GM13977 (cell line): ENCODE measurements around the gene KDM4C.
"Not testable (repeated sequence)": the region's sequence is repeated elsewhere in the genome, so short reads cannot be mapped to it uniquely, and the experiment has no call there.

Experiments used
- DNase-seq: peaks from one replicate; pipeline ENCODE4 v3.0.0; 2012; ENCODE audit warnings: low spot score
- in situ Hi-C: fragments of 300-500 bp; cut with MboI; formaldehyde crosslinking; loops from one replicate; pipeline ENCODE4 v1.12.0; 2022; ENCODE audit warnings: low sequenced_read_pairs, low pct_unique_long_range_greater_than_20kb, mixed read lengths, inconsistent platforms; ENCODE audit not compliant: unreplicated experiment
- TF ChIP-seq, protein P1 (sequence below): IDR thresholded peaks from 2 replicates; pipeline ENCODE4 v1.5.1; 2012; ENCODE audit warnings: mild to moderate bottlenecking, control low read depth; ENCODE audit not compliant: insufficient read depth; ENCODE audit errors: extremely low read depth, missing control alignments

Gene KDM4C

DNA sequence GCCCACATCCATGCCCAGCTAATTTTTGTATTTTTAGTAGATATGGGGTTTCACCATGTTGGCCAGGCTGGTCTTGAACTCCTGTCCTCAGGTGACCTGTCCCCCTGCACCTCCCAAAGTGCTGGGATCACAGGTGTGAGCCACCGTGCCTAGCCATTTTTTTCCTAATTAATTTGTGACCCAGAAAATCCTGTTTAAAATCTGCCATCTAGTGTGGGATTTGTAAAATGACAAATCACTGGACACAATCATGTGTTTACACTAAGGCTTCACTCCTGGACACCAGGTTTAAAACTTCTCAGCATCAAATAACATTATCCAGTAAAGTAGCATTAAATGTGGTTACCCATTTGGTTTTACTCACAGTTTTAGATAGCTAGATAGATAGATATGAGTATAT, 18.6 kb upstream of the KDM4C start:
- DNase-seq = no peak
- in situ Hi-C loops = no loop called here
- TF ChIP-seq, protein P1, sequence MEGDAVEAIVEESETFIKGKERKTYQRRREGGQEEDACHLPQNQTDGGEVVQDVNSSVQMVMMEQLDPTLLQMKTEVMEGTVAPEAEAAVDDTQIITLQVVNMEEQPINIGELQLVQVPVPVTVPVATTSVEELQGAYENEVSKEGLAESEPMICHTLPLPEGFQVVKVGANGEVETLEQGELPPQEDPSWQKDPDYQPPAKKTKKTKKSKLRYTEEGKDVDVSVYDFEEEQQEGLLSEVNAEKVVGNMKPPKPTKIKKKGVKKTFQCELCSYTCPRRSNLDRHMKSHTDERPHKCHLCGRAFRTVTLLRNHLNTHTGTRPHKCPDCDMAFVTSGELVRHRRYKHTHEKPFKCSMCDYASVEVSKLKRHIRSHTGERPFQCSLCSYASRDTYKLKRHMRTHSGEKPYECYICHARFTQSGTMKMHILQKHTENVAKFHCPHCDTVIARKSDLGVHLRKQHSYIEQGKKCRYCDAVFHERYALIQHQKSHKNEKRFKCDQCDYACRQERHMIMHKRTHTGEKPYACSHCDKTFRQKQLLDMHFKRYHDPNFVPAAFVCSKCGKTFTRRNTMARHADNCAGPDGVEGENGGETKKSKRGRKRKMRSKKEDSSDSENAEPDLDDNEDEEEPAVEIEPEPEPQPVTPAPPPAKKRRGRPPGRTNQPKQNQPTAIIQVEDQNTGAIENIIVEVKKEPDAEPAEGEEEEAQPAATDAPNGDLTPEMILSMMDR = peak; percentile 45

GRCh38 chr9:6748861-6749260, 8.9 kb upstream of the KDM4C start:
- in situ Hi-C loops, DNase-seq: not testable (repeated sequence)

DNA sequence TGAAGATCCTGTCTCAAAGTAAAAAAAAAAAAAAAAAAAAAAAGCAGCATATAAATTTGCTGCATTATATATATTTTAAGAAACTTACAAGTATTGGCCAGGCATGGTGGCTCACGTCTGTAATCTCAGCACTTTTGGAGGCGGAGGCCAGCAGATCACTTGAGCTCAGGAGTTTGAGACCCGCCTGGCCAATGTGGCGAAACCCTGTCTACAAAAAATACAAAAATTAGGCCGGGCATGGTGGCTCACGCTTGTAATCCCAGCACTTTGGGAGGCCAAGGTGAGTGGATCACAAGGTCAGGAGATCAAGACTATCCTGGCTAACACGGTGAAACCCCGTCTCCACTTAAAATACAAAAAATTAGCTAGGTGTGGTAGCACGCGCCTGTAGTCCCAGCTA, 2.9 kb upstream of the KDM4C start:
- in situ Hi-C loops = not testable (repeated sequence)

GRCh38 chr9:6757132-6757455, 679 bp upstream of the KDM4C start:
- TF ChIP-seq, protein P1 = no peak
- in situ Hi-C loops = no loop called here
- no peak for DNase-seq

More for the DNA sequence above, 2.9 kb upstream of the KDM4C start:
- not testable (repeated sequence) for DNase-seq

GRCh38 chr9:6758248-6758497, 400 bp downstream of the KDM4C start:
- TF ChIP-seq, protein P1 = no peak
- DNase-seq = no peak
- in situ Hi-C loops = no loop called here

DNA sequence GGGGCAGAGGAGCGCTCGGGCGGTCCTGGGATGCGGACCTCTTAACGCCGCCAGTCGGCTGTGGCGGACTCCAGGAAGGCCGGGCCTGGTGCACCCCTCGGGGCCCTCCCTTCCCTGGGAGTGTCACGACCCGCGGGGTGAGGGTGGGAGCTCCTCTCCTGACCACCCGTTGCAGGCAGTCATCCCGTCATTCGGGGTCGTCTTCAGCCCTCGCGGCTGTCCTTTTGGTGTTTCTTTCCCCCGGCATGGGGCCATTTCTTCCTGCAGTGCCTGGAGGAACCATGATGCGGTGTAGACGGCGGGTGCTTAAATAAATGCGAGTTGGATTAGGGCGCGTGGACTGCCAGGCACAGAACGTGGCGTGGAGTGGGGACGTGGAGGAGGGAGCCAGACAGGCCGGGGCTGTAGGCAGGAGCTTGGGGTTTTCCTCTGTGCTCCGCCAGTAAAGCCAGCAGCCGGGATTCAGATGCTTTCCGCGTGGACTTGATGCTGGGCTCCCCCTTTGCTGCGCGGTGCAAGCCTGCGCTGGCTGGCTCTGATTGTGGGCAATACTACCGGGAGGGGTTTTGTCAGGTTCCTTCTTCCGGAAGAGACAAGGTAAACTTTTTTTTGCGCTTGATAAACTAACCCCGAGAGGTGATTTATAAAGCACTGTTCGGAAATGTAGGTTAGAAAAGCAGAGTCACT, 868 bp downstream of the KDM4C start:
- TF ChIP-seq, protein P1 = no peak
- DNase-seq = peak; percentile 64
- in situ Hi-C loops = no loop called here

GRCh38 chr9:6759185-6759977, 1.6 kb downstream of the KDM4C start:
- in situ Hi-C loops = no loop called here
- peak; percentile 76 for DNase-seq
- TF ChIP-seq, protein P1 = no peak

- TF ChIP-seq, protein P1 = no peak
- in situ Hi-C loops = no loop called here
- DNase-seq = no peak
Observed at GRCh38 chr9:6761306-6761705, 3.5 kb downstream of the KDM4C start.
